Activated CD4-positive, alpha-beta T cell treated with anti-CD3 and anti-CD28 coated beads, Interleukin-2, Interleukin-4, amounts not matched to agents 100 ng/mL and 50 ng/mL, durations not matched to agents 16 hours and 8 hours (primary cell): Measurements from ENCODE around the gene TP53TG3C.
"Not testable (repeated sequence)": the region's sequence is repeated elsewhere in the genome, so short reads cannot be mapped to it uniquely, and the experiment has no call there.

Experiments
- DNase-seq: peaks from one replicate; pipeline ENCODE4 v3.0.0-alpha.2; 2020; ENCODE audit warnings: low spot score

The TP53TG3C gene, protein sequence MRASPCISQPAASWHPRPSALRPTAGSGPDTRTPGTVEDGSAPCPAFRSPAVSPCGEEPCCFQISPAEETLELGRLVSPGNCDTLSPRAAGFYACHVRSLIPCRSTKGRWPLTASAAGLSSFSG

DNA sequence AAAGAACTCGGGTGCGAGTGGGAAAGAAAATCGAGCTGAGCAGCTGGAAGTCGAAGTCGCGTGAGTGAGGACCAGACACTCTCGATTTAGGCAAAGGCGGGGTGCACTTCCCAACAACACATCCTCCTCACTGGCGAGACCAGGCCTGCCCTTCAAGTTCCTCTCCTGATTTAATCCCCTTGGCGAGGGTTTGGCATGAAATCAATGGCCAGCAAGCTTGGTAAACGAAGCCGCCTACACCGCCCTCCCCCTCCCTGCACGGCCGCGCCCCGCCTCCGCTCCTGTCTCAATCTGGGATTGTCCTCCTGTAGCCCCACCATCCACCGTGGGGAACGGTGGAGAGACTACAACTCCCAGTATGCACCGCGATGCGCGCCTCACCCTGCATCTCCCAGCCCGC, at the start of gene TP53TG3C:
TP53TG3C (plus strand) TSS at position 301 of the 400 bp plus-strand sequence; CDS start at position 369, 68 bp downstream.
- DNase-seq: not testable (repeated sequence)
